Tongue (tissue), 2 donors: ENCODE measurements around the gene XKR7. TPM values are rescaled to one million over a fixed set of nuclear protein-coding genes. Genes with fewer than 3 reads are reported as not detected.
A peak's percentile ranks its signal among the peaks of the same experiment; 100 is the strongest.

Experiments
- DNase-seq: peaks from one replicate; pipeline ENCODE4 v3.0.0-alpha.2; 2015
- total RNA-seq: library from RNA; depleted of rRNA; stranded (reverse); fragments of >200 nt; gene quantifications from one replicate; pipeline ENCODE4 v1.2.3, GENCODE V29; 2014

XKR7 gene
- total RNA-seq, 1 donor from 2014 or later, result under 0.01 TPM

GRCh38 chr20:31979713-31980426, 11.9 kb downstream of the XKR7 start:
- no peak for DNase-seq

GRCh38 chr20:31981784-31982183, 13.8 kb downstream of the XKR7 start:
- DNase-seq, result no peak

- no peak for DNase-seq
Measured at GRCh38 chr20:31984981-31985471, 17.1 kb downstream of the XKR7 start.

- DNase-seq, result no peak
Measured at GRCh38 chr20:31987744-31988143, 19.8 kb downstream of the XKR7 start.

- DNase-seq, result no peak
Measured at GRCh38 chr20:31988430-31989015, 20.6 kb downstream of the XKR7 start.

- no peak for DNase-seq
Measured at GRCh38 chr20:31989030-31989645, 21.2 kb downstream of the XKR7 start.

- DNase-seq, result no peak
Measured at GRCh38 chr20:31990641-31991338, 22.8 kb downstream of the XKR7 start.

GRCh38 chr20:31991339-31991705, 23.4 kb downstream of the XKR7 start:
- DNase-seq, result no peak

GRCh38 chr20:31992086-31992485, 24.1 kb downstream of the XKR7 start:
- no peak for DNase-seq

GRCh38 chr20:31996996-31997395, 29.0 kb downstream of the XKR7 start:
- no peak for DNase-seq

GRCh38 chr20:31998246-31998645, 30.3 kb downstream of the XKR7 start:
- DNase-seq, result no peak

- no peak for DNase-seq
Measured at GRCh38 chr20:32003325-32003724, 35.4 kb downstream of the XKR7 start.

GRCh38 chr20:32004963-32005362, 37.0 kb downstream of the XKR7 start:
- no peak for DNase-seq

- DNase-seq, result no peak
Measured at GRCh38 chr20:32006053-32006452, 38.1 kb downstream of the XKR7 start.

GRCh38 chr20:32006841-32007786, 39.2 kb downstream of the XKR7 start:
- no peak for DNase-seq

GRCh38 chr20:32007787-32008616, 40.1 kb downstream of the XKR7 start:
- peak; percentile 11 for DNase-seq

- DNase-seq, result no peak
Measured at GRCh38 chr20:32009564-32009963, 41.6 kb downstream of the XKR7 start.

- no peak for DNase-seq
Measured at GRCh38 chr20:32010101-32010500, 42.1 kb downstream of the XKR7 start, which contains the start of gene CCM2L. TSS of gene CCM2L (plus strand) at chr20:32010438. CDS start at chr20:32010455, 17 bp downstream.

GRCh38 chr20:32010666-32011065, 42.7 kb downstream of the XKR7 start:
- no peak for DNase-seq

- DNase-seq, result no peak
Measured at GRCh38 chr20:32012159-32012688, 44.3 kb downstream of the XKR7 start.
